Prostate gland (tissue), 2 donors: Measurements from ENCODE around the gene HIBADH. TPM values are rescaled to one million over a fixed set of nuclear protein-coding genes. Genes with fewer than 3 reads are reported as not detected.

Experiments used
- DNase-seq: peaks from one replicate; pipeline ENCODE4 v3.0.0-alpha.2; 2019; ENCODE audit warnings: low spot score
- H3K27ac ChIP-seq, 2 donors: fragments of 200-600 bp; sonication (generic); 2 replicates each; pipeline ENCODE4 v1.5.1; 2017 to 2019
- H3K27me3 ChIP-seq: fragments of 200-600 bp; sonication (generic); replicated peaks from 2 replicates; pipeline ENCODE4 v1.5.1; 2019; ENCODE audit not compliant: insufficient read depth
- H3K36me3 ChIP-seq, 2 donors: fragments of 200-600 bp; sonication (generic); 1 replicate in 1 of 2; 2 replicates in 1 of 2; pipeline versions ENCODE4 v1.5.1 to v1.8.1; 2017 to 2019
- H3K4me1 ChIP-seq: fragments of 200-600 bp; sonication (generic); replicated peaks from 2 replicates; pipeline ENCODE4 v1.5.1; 2019
- H3K4me3 ChIP-seq, 2 donors: fragments of 200-600 bp; sonication (generic); 2 replicates each; pipeline ENCODE4 v1.5.1; 2017 to 2019
- H3K9me3 ChIP-seq: fragments of 200-600 bp; sonication (generic); 2 replicates; pipeline ENCODE4 v1.5.1; 2017
- CTCF ChIP-seq, 4 experiments: fragments of 200-600 bp in 2 of 4; fragments of 450-650 bp in 2 of 4; sonication (generic) in 2 of 4; IDR thresholded peaks; 1 replicate in 3 of 4; 2 replicates in 1 of 4; pipeline ENCODE4 v1.5.1; 2016 to 2019; ENCODE audit warnings: antibody characterized with exemption in 4 of 4, mild to moderate bottlenecking in 2 of 4, moderate library complexity in 2 of 4
- POLR2A ChIP-seq: fragments of 450-650 bp; IDR thresholded peaks from one replicate; pipeline ENCODE4 v1.6.1; 2016; ENCODE audit warnings: antibody characterized with exemption, mild to moderate bottlenecking
- POLR2AphosphoS5 ChIP-seq: sonication (generic); formaldehyde crosslinking; IDR thresholded peaks from one replicate; pipeline ENCODE4 v1.6.1; 2017; ENCODE audit warnings: antibody characterized with exemption
- whole genome bisulfite sequencing: methylation state at CpG from one replicate; pipeline ENCODE4 v1.1.5; 2018; 5-methylcytosine and 5-hydroxymethylcytosine counted together
- intact Hi-C: fragments of 100-400 bp; cut with DNase I; formaldehyde crosslinking; loops from one replicate; pipeline ENCODE4 v1.14.2; 2022
- total RNA-seq, 2 donors: library from RNA; depleted of rRNA; stranded (reverse); fragments of >200 nt; gene quantifications; one replicate each; pipeline ENCODE4 v1.1.0, GENCODE V29; 2016

The HIBADH gene
- total RNA-seq, 2 donors from 2014 or later = 78.2 to 80.5 TPM

GRCh38 chr7:27647489-27647888 is 15.2 kb downstream of the HIBADH start:
- 87% methylated on average over 1 of the region's 1 CpG for WGBS
- intact Hi-C loops = no loop called here

GRCh38 chr7:27647046-27647445 is 15.6 kb downstream of the HIBADH start:
- 96% methylated on average over 9 of the region's 9 CpGs for WGBS
- Histone ChIP-seq H3K27ac (no peak overlapping the region), H3K4me1 (no peaks in the 10 kb centered on the region)

More at GRCh38 chr7:27647489-27647888, 15.2 kb downstream of the HIBADH start:
- Histone ChIP-seq H3K36me3 (no peaks in the 10 kb centered on the region), H3K9me3 (no peaks in the 10 kb centered on the region), H3K27ac (no peak overlapping the region), H3K27me3 (no peaks in the 10 kb centered on the region), H3K4me3 (no peak overlapping the region), H3K4me1 (no peaks in the 10 kb centered on the region)
- no peak for TF ChIP-seq CTCF (IDR thresholded peaks at IDR 0.05)
- DNase-seq = no peak

GRCh38 chr7:27642271-27642670 is 20.4 kb downstream of the HIBADH start:
- H3K4me3 ChIP-seq = no peak overlapping the region
- WGBS = 94% methylated on average over 2 of the region's 2 CpGs
- H3K27me3 ChIP-seq = no peaks in the 10 kb centered on the region
- no peak for DNase-seq
- TF ChIP-seq CTCF (IDR thresholded peaks at IDR 0.05) (no peak), POLR2AphosphoS5 (no peak), POLR2A (no peak)
- H3K9me3 ChIP-seq = no peaks in the 10 kb centered on the region
- H3K4me1 ChIP-seq = no peaks in the 10 kb centered on the region
- H3K27ac ChIP-seq = no peak overlapping the region
- no peaks in the 10 kb centered on the region for H3K36me3 ChIP-seq
- intact Hi-C loops = no loop called here

More at GRCh38 chr7:27647046-27647445, 15.6 kb downstream of the HIBADH start:
- Histone ChIP-seq H3K27me3 (no peaks in the 10 kb centered on the region), H3K4me3 (no peak overlapping the region), H3K9me3 (no peaks in the 10 kb centered on the region), H3K36me3 (no peaks in the 10 kb centered on the region)
- intact Hi-C loops = no loop called here
- DNase-seq = no peak
- TF ChIP-seq CTCF (IDR thresholded peaks at IDR 0.05) (no peak), POLR2A (no peak), POLR2AphosphoS5 (no peak)

GRCh38 chr7:27641581-27642230 is 21.0 kb downstream of the HIBADH start:
- DNase-seq = no peak
- H3K9me3 ChIP-seq = no peaks in the 10 kb centered on the region
- H3K4me1 ChIP-seq = no peaks in the 10 kb centered on the region
- H3K27ac ChIP-seq = no peak overlapping the region
- 67% methylated on average over 4 of the region's 4 CpGs for whole genome bisulfite sequencing
- intact Hi-C loops = no loop called here
- no peak for TF ChIP-seq CTCF (IDR thresholded peaks at IDR 0.05)
- TF ChIP-seq POLR2AphosphoS5 = no peak
- TF ChIP-seq POLR2A = no peak
- no peak overlapping the region for H3K4me3 ChIP-seq
- no peaks in the 10 kb centered on the region for H3K27me3 ChIP-seq
- no peaks in the 10 kb centered on the region for H3K36me3 ChIP-seq

- no peak overlapping the region for H3K4me3 ChIP-seq
- H3K27ac ChIP-seq = no peak overlapping the region
- no peaks in the 10 kb centered on the region for H3K36me3 ChIP-seq
- H3K9me3 ChIP-seq = no peaks in the 10 kb centered on the region
- no peaks in the 10 kb centered on the region for H3K27me3 ChIP-seq
- DNase-seq = no peak
- intact Hi-C loops = no loop called here
- TF ChIP-seq POLR2A = no peak
- WGBS = 47% methylated on average over 5 of the region's 5 CpGs
- H3K4me1 ChIP-seq = no peaks in the 10 kb centered on the region
These were observed 21.7 kb downstream of the HIBADH start for GRCh38 chr7:27640884-27641574.
